ENCODE measurements around the gene STX11.

DNA sequence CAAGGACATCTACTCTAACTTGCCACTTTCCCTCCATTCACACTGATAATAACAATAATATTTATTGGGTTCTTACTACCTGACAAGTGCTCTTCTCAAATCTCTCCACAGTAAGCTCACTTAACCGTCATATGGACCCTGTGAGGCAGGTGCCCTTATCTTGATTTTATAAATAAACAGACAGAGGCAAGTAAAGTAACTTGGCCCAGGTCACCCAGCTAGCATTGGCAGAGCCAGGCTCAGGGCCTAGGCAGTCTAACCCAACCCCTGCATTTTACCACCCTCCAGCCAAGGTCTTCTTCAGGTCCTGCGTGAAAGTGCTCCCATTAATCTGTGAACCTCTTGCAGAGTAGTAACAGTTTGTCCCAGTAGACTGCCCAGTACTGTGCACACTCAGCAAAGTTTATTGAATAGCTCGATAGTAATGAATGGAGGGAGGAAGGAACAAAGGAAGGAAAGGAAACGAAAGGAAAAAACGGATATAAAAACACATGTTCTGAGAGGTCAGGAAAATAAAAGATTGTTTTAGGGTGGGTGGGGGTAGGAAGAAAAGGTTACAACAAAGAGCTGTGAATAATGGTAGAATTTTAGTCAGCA lies 17.0 kb upstream of the STX11 start:
- TF ChIP-seq GATA2 (IDR thresholded peaks at IDR 0.05; ENCODE audit: low read depth, low read length) (no peak), GATA3 (IDR thresholded peaks at IDR 0.05; ENCODE audit: low read depth, low read length) (no peak)
